A549 treated with CORT108297 at 1 μM for 4 hours (cell line): ENCODE results near the gene SMYD3. TPM values are rescaled to one million over a fixed set of nuclear protein-coding genes. Genes with fewer than 3 reads are reported as not detected.

Experiments
- total RNA-seq: library from RNA; stranded (reverse); fragments of 200-300 nt; extraction: Qiagen RNA extraction; gene quantifications from 5 replicates; pipeline ENCODE4 v1.2.3, GENCODE V29; 2022

Gene SMYD3
- 11.1 to 14.4 TPM (median 13.4 TPM) in 5 replicates for total RNA-seq

DNA sequence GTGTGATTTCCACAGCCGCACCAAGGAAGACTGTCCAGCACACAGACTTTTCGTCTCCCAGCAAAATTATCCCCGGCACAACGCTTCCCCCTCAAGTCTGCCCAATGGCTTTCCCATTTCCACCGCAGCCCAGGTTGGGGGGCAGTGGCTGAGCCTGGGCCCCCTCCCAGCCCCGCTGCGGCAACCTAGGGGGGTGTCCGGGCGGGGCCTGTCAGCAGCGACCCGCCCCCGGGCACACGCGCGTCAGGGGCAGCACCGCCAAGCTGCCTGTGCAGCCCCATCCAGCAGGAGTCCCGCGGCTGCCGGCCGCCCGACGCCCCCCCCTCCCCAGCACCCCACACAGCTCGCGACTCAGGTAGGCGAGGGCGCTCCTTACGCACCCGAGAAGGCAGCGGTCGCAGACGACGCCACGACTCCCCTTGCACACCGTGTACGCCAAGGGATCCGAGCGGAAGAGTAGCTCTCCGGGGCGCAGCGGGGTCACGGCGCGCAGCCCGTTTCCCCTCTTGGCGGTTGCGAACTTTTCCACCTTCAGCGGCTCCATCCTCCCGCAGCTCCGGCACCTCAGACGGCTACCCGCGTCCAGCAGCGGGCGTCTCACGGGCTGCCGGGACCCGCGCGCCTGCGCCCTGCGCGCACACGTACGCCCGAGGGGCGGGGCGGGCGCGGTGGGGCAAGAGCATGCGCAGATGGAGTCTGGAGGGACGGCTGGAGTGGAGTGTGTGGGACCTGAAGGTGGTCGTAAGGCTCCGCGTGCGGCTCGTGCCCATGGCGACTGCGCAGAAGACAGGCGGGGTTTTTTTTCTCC lies at the start of gene SMYD3:
Gene SMYD3 (minus strand): TSS at position 606 of the 808 bp plus-strand sequence.

Other genes with a start within 250 kb of the SMYD3 start
- 36.6 to 45.4 TPM (median 37.8 TPM) in 5 replicates for gene TFB2M, start 59.0 kb upstream of the SMYD3 start, total RNA-seq
- gene CNST, start 59.2 kb upstream of the SMYD3 start, total RNA-seq: 7.8 to 9.2 TPM (median 8.6 TPM) in 5 replicates
- 44.5 to 49.0 TPM (median 48.3 TPM) in 5 replicates for gene SCCPDH, start 217.1 kb upstream of the SMYD3 start, total RNA-seq